ENCODE results near the gene NAGA.
"Not testable (repeated sequence)": the region's sequence is repeated elsewhere in the genome, so short reads cannot be mapped to it uniquely, and the experiment has no call there.

NAGA gene

DNA sequence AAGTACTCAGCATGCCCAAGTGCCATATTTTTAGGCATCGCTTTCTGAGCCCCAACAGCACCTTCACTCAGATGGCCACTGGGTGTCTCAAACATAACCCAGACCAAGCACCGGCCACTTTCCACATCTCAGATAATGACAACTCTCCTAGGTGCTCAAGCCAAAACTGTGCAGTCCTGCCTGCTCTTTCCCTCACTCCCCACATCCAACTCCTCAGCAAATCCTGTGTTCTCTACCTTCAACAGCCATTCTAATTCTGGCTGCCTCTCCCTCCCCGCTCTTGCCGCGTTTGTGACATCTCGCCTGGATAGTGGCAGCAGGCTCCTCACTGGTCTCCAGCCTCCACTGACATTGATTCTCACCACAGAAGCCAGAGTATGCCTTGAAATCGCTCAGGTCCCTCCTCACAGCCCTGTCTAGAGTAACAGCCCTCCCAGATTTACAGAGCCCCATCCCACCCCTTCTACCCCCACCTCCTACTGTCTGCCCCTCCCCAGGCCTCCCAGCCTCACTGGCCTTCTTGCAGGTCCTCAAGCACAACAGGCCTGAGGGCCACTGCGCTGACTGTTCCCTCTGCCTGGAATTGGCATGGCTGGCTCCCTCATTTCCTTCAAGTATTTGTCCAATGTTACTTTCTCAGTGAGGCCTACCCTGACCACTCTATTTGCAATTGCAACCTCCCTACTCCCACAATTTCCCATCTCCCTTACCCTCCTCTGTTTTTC is 2.2 kb upstream of the NAGA start:
- TF ChIP-seq, protein P1, sequence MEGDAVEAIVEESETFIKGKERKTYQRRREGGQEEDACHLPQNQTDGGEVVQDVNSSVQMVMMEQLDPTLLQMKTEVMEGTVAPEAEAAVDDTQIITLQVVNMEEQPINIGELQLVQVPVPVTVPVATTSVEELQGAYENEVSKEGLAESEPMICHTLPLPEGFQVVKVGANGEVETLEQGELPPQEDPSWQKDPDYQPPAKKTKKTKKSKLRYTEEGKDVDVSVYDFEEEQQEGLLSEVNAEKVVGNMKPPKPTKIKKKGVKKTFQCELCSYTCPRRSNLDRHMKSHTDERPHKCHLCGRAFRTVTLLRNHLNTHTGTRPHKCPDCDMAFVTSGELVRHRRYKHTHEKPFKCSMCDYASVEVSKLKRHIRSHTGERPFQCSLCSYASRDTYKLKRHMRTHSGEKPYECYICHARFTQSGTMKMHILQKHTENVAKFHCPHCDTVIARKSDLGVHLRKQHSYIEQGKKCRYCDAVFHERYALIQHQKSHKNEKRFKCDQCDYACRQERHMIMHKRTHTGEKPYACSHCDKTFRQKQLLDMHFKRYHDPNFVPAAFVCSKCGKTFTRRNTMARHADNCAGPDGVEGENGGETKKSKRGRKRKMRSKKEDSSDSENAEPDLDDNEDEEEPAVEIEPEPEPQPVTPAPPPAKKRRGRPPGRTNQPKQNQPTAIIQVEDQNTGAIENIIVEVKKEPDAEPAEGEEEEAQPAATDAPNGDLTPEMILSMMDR (IDR thresholded peaks at IDR 0.05; ENCODE audit: low read depth, low read length) = 0 out of 2 replicates have a peak, but pooled peaks have one; percentile 3
- Histone ChIP-seq H3K4me3 (ENCODE audit: low read depth, low read length) (no peak overlapping the region), H3K4me1 (peaks cover 3% of the 10 kb centered on the region; the same call in 1 of the 2 replicates), H3K9me3 (no peaks in the 10 kb centered on the region), H3K36me3 (no peaks in the 10 kb centered on the region), H3K27me3 (no peaks in the 10 kb centered on the region)
- DNase-seq = no peak

GRCh38 chr22:42071508-42071907 is 896 bp upstream of the NAGA start:
- not testable (repeated sequence) for H3K4me1 ChIP-seq; H3K27me3 ChIP-seq; H3K4me3 ChIP-seq (ENCODE audit: low read depth, low read length); H3K36me3 ChIP-seq; DNase-seq; H3K9me3 ChIP-seq

GRCh38 chr22:42069801-42070516 is 653 bp downstream of the NAGA start:
- TF ChIP-seq, protein P1 (IDR thresholded peaks at IDR 0.05; ENCODE audit: low read depth, low read length) = no peak
- Histone ChIP-seq H3K4me3 (ENCODE audit: low read depth, low read length) (peak overlapping the region; percentile 78), H3K4me1 (peaks cover 3% of the 10 kb centered on the region; the same call in 1 of the 2 replicates), H3K36me3 (peaks cover 7% of the 10 kb centered on the region), H3K27me3 (no peaks in the 10 kb centered on the region), H3K9me3 (no peaks in the 10 kb centered on the region)
- DNase-seq = no peak

- no peak for DNase-seq
- peaks cover 7% of the 10 kb centered on the region for H3K36me3 ChIP-seq
- H3K4me3 ChIP-seq (ENCODE audit: low read depth, low read length) = no peak overlapping the region
- no peaks in the 10 kb centered on the region for H3K27me3 ChIP-seq
- peaks cover 3% of the 10 kb centered on the region; the same call in 1 of the 2 replicates for H3K4me1 ChIP-seq
- H3K9me3 ChIP-seq = no peaks in the 10 kb centered on the region
- TF ChIP-seq, protein P1 (IDR thresholded peaks at IDR 0.05; ENCODE audit: low read depth, low read length) = no peak
Observed at GRCh38 chr22:42068291-42068690, 2.3 kb downstream of the NAGA start.

DNA sequence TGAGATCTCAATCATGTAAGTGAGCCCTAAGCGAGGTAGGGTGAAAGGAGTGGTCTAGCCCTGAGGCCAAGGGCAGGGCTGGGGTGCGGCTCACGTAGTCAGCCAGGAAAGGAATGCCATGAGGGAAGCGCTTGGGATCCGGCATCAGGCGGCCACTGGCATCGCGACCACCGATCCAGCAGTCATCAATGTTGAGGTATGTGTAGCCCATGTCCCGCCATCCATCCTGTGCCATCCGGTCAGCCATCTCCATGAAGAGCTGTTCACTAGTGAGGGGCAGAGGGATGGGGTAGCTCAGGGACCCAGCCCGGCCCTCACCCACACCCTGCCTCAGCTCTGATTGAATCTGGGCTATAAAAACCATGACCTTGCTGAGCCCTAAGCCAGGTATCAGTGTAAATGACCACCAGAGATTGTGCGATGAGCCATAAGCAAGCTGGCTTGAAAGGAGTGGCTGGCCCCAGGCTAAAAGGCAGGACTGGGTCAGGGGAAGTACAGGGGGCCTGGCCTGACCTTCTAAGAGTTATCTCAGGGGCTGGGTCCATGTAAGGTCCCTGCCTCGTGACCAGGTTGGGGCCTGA is 2.9 kb downstream of the NAGA start:
- H3K4me3 ChIP-seq (ENCODE audit: low read depth, low read length) = no peak overlapping the region
- peaks cover 3% of the 10 kb centered on the region; the same call in 1 of the 2 replicates for H3K4me1 ChIP-seq
- no peaks in the 10 kb centered on the region for H3K9me3 ChIP-seq
- peaks cover 7% of the 10 kb centered on the region for H3K36me3 ChIP-seq
- TF ChIP-seq, protein P1 (IDR thresholded peaks at IDR 0.05; ENCODE audit: low read depth, low read length) = no peak
- no peak for DNase-seq
- no peaks in the 10 kb centered on the region for H3K27me3 ChIP-seq

- Histone ChIP-seq H3K4me1 (peaks cover 3% of the 10 kb centered on the region; the same call in 1 of the 2 replicates), H3K27me3 (no peaks in the 10 kb centered on the region), H3K9me3 (no peaks in the 10 kb centered on the region), H3K4me3 (ENCODE audit: low read depth, low read length) (no peak overlapping the region), H3K36me3 (peaks cover 7% of the 10 kb centered on the region)
- no peak for DNase-seq
- TF ChIP-seq, protein P1 (IDR thresholded peaks at IDR 0.05; ENCODE audit: low read depth, low read length) = no peak
Observed at GRCh38 chr22:42066937-42067336, 3.7 kb downstream of the NAGA start.
